GM12891 (cell line): ENCODE data around the gene PIGM.

Experiments used
- PAX5 ChIP-seq: IDR thresholded peaks from 2 replicates; pipeline ENCODE4 v1.6.1; 2011; ENCODE audit warnings: low read length, moderate library complexity, mild to moderate bottlenecking; ENCODE audit not compliant: insufficient read depth, severe bottlenecking
- POLR2A ChIP-seq: IDR thresholded peaks from 2 replicates; pipeline ENCODE4 v1.6.1; 2011; ENCODE audit warnings: low read depth, low read length, control low read depth
- POLR2AphosphoS5 ChIP-seq: IDR thresholded peaks from 2 replicates; pipeline ENCODE4 v1.6.1; 2011; ENCODE audit warnings: low read depth, low read length, control low read depth
- POU2F2 ChIP-seq: IDR thresholded peaks from 2 replicates; pipeline ENCODE4 v1.6.1; 2011; ENCODE audit warnings: low read depth, mild to moderate bottlenecking, control low read depth, low read length, moderate library complexity
- SPI1 ChIP-seq: IDR thresholded peaks from 2 replicates; pipeline ENCODE4 v1.6.1; 2011; ENCODE audit warnings: low read depth, low read length, control low read depth
- TAF1 ChIP-seq: IDR thresholded peaks from 2 replicates; pipeline ENCODE4 v1.6.1; 2011; ENCODE audit warnings: low read depth, low read length, control low read depth

- TF ChIP-seq POLR2AphosphoS5, result no peak
- TF ChIP-seq POLR2A, result no peak
- TF ChIP-seq TAF1, result no peak
- TF ChIP-seq SPI1, result no peak
- TF ChIP-seq POU2F2, result no peak
- no peak for TF ChIP-seq PAX5
Measured at GRCh38 chr1:160009081-160009480, 22.7 kb downstream of the PIGM start.
